Measurements from ENCODE around the gene CHMP5.

CHMP5 gene

DNA sequence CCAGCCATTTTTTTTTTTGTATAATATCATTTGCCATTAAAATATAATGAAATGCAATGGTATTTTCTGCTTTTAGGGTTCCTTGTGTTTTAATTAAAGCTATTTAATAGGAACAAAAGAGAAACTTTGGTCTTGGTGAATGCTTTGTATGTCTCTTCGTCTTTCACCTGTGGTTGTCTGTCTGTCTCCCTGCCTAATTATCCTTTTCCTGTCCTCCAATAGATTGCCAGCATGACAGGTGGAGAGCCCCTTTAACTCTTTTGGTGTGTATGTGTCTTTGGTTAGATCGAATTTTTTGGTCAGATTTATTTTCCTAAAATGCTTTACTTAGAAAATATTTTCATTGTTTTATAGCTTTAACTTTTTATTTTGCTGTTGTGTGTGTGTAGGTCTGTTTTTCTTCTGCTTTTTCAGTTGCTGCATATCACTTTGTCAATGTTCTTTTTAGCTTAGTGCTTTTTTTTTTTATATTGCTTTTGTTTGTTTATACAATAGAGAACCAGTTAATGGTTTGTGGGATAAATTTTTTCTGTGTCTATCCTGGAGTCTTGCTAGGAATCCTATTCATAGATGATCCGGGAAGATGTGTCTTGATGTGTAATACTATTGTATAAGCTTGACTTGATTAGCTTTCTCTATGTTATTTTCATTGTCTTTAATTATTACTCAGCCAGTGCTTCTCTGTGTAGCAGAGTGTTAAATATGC, 8.6 kb downstream of the CHMP5 start:
- no peak for DNase-seq (ENCODE audit: low read depth in 2 of 2)

DNA sequence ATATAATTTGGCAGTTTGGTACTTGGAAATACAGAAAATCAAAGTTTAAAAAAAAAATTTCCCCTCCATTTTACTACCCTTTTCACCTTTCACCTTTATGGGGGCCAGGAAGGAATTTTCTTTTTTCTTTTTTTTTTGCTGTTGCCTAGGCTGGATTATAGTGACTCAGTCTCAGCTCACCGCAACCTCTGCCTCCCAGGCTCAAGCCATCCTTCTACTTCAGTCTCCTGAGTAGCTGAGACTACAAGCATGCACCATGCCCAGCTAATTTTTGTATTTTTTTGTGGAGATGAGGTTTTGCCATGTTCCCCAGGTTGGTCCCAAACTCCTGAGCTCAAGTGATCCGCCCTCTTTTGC, 9.1 kb downstream of the CHMP5 start:
- no peak for DNase-seq (ENCODE audit: low read depth in 2 of 2)

DNA sequence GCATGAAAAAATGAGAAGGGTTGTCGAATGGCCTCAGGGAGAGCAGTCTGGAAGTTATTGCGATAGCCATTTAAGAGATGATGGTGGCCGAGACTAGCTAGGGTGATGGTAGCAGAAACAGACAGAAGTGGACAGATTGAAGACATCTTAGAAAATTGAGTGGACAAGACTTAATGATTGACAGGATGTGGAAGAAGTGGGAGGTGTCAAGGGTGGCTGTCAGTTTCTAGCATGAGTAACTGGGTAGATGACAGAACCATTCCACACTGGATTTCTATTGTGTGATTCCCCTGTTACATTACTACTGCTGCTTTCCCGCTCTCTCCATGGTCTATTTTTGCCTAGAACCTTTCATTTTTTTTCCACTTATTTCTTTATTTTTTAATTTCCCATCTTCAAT, 12.6 kb downstream of the CHMP5 start:
- no peak for DNase-seq (ENCODE audit: low read depth in 2 of 2)

DNA sequence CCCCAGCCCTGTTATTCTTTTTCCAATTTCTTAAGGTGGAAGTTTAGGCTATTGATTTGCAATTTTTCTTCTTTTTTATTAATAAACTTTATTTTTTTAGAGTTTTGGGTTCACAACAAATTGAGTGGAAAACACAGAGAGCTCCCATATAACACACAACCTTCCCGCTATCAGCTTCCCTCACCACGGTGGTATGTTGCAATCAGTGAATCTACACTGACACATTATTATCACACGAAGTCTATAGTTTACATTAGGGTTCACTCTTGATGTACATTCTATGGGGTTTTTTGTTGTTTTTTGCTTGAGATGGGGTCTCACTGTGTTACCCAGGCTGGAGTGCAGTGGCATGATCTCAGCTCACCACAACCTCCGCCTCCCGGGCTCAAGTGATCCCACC, 20.7 kb downstream of the CHMP5 start:
- DNase-seq (ENCODE audit: low read depth in 2 of 2): no peak

DNA sequence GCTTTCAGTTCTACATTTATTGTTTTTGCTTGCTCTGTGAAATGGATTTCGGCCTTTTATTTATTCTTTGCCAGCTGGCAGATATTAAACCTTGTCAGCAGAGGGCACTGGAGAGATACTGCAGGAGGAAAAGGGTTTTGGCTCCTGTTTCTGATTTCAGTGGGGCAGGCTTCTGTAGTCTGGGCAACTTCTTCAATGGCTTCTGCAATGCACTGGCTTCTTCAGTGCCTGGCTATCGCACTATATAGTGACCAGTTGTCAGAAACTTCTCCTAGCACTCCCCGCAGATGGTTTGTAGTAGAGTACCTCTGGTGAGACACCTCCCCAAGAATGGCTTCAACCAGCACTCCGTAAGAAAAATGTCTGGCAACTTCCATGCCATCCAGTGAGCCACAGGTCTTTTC, 22.2 kb downstream of the CHMP5 start:
- DNase-seq (ENCODE audit: low read depth in 2 of 2): no peak

DNA sequence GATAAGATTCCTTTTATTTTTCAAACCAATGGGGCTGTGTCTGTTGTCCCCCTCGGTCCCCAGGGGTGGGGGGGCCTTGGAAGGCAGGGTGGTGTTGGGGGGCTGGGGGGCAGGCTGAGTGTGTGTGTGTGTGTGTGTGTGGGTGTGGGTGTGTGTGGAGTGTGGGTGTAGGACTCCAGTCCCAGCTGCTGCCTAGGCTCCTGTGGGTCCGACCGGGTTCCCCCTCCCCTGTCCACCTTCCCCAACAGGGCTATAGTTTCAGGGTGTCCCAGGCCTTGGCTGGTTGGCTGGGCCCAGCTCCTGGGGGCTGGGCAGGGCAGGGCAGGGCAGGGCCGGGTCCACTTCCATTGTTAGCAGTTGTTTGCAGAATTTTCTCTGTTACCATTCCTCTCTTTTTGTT, 23.4 kb downstream of the CHMP5 start:
- DNase-seq (ENCODE audit: low read depth in 2 of 2): no peak

DNA sequence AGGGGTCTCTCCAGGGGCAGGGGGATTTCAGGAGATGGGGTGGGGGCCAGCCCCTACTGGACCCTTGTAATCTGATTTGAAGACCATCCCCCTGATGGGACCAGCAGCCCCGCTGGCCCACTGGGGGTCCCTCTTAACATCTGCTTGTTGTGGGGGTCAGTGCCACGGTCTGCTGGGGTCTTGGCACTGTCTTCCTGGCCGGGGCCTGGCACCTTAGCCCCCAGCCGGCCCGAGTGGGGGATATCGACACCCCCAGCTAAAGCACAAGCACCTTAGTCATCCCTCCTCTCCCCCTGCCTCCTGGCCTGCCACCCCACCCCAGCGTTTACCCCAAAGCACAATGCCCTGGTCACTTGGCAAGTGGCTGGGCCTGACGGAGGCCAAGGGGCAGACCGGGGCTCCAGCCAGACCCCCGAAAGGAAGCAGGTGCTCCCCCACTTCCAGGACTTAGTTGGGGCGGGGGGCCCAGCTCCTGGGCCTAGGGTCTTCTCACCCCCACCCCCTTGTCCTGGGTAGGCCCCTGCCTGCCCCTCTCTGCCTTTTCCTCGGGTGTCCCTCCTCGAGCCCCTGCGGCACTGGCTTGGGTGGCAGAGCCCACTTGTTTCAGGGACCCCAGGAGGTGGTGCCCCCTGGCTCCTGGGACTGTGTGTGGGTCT, 24.1 kb downstream of the CHMP5 start:
- DNase-seq (ENCODE audit: low read depth in 2 of 2): no peak

DNA sequence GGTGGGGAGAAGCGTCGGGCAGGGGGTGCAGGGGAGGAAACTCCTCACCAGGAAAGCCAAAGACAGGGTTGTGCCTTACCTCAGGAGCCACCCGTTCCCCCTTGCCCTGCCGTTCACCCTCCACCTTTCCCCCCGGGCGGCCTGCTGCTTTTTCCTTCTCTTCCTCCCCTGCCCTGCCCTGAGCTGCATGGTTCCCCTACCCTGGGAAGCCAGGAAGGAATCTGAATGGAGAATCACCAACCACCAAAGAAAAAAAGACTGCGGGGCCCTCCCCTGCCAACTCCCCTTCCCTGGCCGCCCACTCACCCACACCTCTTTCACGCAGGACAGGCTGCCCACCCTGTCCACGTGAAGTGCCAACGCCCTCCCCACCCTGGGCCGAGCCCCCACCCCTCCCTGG, 24.6 kb downstream of the CHMP5 start:
- no peak for DNase-seq (ENCODE audit: low read depth in 2 of 2)

DNA sequence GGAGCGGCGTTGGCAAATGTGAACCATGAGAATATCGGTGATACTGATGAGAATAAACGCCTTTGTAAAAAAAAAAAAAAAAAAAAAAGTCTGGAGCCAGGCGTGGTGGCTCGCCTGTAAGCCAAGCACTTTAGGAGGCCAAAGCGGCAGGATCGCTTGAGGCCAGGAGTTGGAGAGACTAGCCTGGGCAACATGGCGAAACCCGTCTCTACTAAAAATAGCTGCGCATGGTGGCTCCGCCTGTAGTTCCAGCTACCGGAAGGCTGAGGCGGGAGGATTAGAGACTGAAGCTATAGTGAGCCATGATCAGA, 25.0 kb downstream of the CHMP5 start:
- DNase-seq (ENCODE audit: low read depth in 2 of 2): no peak

DNA sequence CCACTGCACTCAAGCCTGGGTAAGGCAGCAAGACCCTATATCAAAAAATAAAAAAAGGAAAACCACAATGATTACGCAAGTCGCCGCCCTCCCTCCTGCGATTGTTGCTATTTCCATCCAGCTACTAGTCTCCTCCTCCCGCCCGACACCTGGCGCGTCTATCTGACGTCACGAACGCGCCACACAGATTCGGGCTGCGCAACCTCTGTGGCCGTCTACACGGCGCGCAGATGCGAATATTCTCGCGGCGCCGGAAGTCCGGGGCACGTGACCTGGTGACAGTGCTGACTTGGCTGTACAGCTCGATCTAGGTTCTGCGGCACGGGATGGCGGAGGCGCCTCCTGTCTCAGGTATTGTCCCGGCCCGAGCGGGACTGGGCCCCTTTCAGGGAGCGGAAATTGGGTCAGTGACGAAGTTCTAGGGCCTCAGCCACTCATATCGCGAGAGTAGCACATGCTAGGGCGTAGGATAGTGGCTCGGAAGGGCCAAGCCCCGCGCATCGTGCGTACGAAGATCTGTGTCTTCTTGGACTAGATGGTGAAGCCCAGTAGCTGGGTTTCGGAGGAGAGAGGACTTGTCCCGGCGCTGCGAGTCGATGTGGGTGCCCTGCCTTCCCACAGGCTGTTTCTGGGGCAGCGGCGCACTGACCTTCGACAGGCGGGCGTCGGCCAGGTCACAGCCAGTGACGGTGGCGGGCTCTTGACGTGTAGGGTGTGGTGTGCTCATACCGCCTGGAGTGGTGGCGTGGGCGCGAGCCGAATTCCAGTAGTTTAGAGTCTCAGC, 25.6 kb downstream of the CHMP5 start, which contains the start of gene NFX1:
TSS of gene NFX1 (plus strand) at position 270 of the 784 bp plus-strand sequence. CDS start at position 327, 57 bp downstream.
- peak; percentile 92 to 95 for DNase-seq (ENCODE audit: low read depth in 2 of 2)

DNA sequence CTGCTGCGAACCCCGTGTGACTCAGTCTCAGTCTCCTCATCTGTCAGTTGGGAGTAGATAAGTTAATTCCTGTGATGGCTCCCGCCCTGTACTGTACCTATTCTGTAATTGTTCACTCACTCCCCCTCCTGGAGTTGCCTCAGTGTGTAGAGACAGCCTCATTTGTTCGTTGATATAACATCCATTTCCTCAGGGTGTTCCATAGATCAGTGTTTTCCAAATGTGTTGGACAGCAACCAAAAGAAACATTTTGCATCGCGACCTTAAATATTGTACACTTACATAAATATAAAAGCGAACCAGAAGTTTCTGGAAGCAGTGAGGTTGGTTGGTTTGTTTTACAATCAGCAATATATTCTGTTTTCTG, 26.2 kb downstream of the CHMP5 start:
- DNase-seq (ENCODE audit: low read depth in 2 of 2): no peak

DNA sequence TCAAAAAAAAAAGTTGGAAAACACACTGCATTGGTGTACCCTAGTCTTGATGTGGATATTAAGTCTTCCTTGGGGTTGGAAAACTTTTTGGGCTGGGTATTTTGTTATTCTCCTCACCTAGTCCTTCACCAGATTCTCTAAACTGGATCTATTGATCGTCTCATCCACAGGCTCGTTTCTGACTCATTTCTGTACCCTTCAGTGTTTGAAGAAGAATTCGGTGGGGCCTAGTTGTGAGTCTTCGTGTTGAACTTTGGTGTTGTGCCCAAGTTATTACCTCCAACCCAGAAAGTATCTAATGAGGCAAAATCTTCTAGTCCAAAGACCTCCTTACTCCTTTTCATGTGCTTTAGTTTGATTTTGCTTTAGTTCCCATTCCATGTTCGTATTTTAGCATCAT, 27.1 kb downstream of the CHMP5 start:
- DNase-seq (ENCODE audit: low read depth in 2 of 2): no peak

DNA sequence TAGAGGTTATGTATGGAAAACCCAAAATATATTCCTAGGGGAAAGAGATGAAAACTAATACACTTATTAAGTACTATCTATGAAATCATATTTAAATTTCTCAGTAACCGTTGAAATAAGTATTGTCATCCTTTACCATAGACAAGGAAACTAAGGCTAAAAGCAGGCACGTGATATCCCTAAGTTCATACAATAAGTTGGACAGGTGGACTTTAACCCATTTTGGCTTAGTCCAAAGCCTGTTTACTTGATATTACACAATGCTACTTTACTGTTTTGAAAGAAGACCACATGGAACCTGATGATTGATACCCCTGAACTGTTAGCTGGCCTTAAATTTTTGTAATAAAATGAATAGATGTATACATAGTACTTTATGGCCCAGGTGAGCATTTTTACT, 28.9 kb downstream of the CHMP5 start:
- no peak for DNase-seq (ENCODE audit: low read depth in 2 of 2)

DNA sequence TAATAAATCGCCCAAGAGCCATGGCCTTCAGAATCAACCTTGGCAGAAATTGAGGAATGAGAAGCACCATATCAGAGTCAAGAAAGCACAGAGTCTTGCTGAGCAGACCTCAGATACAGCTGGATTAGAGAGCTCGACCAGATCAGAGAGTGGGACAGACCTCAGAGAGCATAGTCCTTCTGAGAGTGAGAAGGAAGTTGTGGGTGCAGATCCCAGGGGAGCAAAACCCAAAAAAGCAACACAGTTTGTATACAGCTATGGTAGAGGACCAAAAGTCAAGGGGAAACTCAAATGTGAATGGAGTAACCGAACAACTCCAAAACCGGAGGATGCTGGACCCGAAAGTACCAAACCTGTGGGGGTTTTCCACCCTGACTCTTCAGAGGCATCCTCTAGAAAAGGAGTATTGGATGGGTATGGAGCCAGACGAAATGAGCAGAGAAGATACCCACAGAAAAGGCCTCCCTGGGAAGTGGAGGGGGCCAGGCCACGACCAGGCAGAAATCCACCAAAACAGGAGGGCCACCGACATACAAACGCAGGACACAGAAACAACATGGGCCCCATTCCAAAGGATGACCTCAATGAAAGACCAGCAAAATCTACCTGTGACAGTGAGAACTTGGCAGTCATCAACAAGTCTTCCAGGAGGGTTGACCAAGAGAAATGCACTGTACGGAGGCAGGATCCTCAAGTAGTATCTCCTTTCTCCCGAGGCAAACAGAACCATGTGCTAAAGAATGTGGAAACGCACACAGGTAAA, 30.0 kb downstream of the CHMP5 start:
- no peak for DNase-seq (ENCODE audit: low read depth in 2 of 2)

DNA sequence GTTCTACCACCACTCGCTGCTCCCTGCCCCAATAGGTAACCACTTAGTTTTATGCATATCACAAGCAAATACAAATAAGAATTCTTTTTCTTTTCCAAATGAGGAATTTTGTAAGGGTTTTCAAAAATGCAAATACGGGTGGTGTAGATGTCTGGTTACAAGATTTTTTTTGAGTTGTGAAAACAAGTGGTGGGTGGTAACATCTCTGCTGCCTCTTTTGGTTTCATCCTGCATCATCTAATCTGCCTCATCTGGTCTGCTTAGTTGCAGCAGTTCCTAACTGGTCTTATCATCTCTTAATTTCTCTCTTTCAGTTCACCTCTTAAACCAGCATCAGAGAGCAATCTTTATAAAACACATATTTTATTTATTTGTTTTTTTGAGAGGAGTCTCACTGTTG, 30.7 kb downstream of the CHMP5 start:
- no peak for DNase-seq (ENCODE audit: low read depth in 2 of 2)

DNA sequence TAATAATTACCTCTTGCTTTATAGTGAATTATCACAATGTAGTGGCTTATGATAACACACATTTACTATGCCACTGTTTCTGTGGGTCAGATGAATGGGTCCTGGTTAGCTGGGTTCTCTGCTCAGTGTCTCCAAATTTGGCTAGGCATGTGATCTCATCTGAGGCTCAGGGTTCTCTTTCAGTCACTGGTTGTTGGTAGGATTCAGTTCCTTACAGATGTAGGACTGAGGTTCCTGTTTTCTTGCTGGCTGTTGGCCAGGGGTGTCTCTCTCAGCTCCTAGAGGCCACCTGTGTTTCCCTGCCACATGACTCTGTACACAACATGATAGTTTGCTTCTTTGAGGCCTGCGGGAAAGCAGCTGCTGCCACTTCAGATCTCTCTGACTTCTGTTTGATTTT, 32.6 kb downstream of the CHMP5 start:
- DNase-seq (ENCODE audit: low read depth in 2 of 2): no peak

DNA sequence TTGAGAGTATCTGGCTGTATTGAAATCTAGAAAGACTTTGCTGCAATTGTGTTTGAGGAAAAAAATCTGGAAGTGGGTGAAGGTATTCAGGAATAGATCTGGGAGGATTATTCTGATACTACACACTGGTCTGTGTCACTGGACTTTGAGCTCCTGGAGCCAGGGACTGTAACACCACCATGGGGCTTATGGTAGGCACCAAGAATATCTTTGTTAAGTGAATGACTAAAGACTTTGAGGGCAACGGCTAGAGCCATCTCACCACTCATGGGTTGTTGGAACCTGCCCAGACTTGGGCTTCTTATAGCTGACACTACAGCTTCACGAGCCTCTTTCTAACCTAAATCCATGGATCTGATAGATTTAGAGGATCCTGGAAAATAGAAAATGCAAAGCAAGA, 35.7 kb downstream of the CHMP5 start:
- no peak for DNase-seq (ENCODE audit: low read depth in 2 of 2)

DNA sequence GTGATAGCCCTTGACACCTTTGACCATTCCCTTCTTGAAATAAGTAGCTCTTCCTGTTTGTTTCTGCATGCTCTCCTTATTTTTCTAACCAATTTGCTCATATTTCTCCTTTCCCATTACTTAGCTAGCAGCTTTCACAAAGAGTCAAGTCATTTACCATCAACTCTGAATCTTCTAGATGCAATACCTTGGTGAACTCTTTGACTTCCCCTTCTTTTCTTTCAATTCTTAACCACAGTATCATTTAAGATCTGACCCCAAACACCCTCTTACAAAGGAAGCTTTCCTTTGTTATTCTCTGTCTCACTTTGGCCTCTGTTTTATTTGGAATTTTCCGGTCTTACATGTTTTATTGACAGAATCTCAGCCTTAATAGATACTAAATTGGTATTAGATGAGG, 39.5 kb downstream of the CHMP5 start:
- no peak for DNase-seq (ENCODE audit: low read depth in 2 of 2)

DNA sequence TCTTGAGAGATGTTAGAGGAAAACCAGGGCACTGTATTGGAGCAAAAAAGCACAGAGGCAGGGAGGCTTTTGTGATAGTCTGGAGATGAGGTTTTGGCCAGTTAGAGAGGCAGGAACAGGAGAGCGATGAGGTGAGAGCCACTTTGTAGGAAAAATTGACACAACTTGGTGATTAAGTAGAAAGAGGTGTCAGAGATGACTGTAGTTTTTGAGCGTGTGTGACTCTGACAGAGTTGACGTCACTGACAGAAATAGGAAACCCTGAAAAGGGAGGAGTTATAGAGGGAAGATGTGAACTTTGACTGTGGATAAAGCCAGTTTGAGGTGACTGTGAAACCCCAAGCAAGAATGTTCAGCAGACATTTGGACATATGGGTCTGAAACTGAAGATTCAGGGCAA, 41.2 kb downstream of the CHMP5 start:
- no peak for DNase-seq (ENCODE audit: low read depth in 2 of 2)

DNA sequence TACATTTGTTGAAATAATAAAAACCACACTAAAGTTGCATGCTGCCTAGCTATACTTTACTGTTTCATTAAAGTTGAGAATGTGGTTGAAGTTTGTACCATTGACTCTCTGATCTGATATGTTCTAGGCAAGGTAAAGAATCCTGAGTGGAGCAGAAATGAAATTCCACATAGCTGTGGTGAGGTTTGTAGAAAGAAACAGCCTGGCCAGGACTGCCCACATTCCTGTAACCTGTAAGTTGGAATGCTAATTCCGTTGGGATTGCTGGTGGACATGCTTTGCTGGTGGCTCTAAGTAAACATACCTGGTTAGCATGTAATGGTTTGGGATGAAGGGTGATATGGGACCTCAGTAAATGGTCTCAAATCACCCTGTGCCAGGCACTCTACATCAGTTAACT, 42.2 kb downstream of the CHMP5 start:
- no peak for DNase-seq (ENCODE audit: low read depth in 2 of 2)

DNA sequence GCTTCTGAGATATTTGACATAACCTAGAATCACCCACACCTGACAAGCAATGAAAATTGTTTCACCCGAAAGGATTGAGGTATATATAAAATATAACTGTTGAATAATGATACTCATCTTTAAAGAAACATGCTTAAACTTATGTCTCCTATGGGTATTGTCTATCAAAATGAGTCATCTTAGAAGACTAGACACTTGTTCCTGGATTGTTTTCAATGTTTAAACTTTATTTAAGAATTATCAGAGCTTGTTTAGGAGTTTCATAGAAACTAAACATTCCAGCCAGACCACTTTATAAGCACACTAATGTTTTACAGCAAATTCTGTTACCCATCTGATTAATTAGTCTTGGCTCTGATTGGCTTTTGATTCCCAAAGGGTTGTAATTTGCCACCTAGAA, 45.1 kb downstream of the CHMP5 start:
- DNase-seq (ENCODE audit: low read depth in 2 of 2): no peak

DNA sequence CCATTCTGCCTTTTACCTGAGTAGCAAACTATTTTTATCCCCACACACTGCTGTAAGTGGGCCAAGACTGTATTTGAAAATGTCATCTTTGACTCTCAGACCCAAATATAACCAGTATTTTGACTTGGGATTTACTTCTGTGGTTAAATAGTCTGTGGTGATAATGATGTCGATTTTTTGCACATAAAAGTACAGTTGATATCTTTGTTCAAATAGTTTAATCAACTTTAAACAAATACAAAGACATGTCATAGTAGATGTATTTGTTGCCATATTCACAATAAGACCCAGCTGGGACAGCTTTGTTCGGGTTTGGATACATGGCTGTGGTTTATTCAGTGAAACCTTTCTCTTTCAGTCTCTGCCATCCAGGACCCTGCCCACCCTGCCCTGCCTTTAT, 45.9 kb downstream of the CHMP5 start:
- no peak for DNase-seq (ENCODE audit: low read depth in 2 of 2)

DNA sequence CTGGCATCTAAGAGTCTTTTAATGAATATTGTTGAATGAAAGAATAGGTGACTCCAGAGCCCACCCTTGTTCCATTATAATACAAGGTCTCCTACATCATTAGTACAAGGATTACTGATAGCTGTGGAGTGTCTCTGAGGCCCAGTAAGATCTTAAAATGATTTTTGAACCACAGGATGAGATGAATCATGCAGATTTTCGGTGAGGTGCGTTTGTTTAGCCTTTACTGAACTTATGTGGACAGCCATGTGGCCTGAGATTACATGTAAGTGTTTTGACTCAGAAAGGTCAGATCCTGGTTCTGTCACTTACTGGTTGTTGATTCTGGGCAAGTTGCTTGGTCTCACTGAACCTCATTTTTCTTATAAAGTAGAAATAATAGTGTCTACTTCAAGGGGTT, 47.1 kb downstream of the CHMP5 start:
- DNase-seq (ENCODE audit: low read depth in 2 of 2): no peak
